PFSK-1 (cell line): ENCODE measurements around the gene ANK2.

Source experiments
- FOXP2 ChIP-seq: optimal IDR thresholded peaks from 2 replicates; pipeline ENCODE3; 2011; ENCODE audit warnings: borderline replicate concordance, control low read depth, inconsistent platforms; ENCODE audit not compliant: insufficient read depth; ENCODE audit errors: extremely low read length, extremely low read depth
- POLR2AphosphoS5 ChIP-seq: IDR thresholded peaks from 2 replicates; pipeline ENCODE4 v1.6.1; 2012; ENCODE audit warnings: low read depth, mild to moderate bottlenecking, control low read depth, low read length, moderate library complexity
- SIN3A ChIP-seq: IDR thresholded peaks from 2 replicates; pipeline ENCODE4 v1.6.1; 2012; ENCODE audit warnings: mild to moderate bottlenecking, low read length, moderate library complexity, borderline replicate concordance; ENCODE audit not compliant: insufficient read depth
- TAF1 ChIP-seq: IDR thresholded peaks from 2 replicates; pipeline ENCODE4 v1.6.1; 2012; ENCODE audit warnings: low read length, control low read depth, borderline replicate concordance; ENCODE audit not compliant: insufficient read depth
- TF ChIP-seq, protein P1 (sequence below), 2 experiments: IDR thresholded peaks; 2 replicates each; pipeline versions ENCODE4 v1.6.1 to v1.8.0; 2011 to 2012; ENCODE audit warnings: low read depth in 2 of 2, low read length in 2 of 2, control low read depth in 1 of 2, inconsistent platforms in 1 of 2, mild to moderate bottlenecking in 1 of 2, moderate library complexity in 1 of 2; ENCODE audit not compliant: insufficient read depth in 1 of 2

ANK2 gene

DNA sequence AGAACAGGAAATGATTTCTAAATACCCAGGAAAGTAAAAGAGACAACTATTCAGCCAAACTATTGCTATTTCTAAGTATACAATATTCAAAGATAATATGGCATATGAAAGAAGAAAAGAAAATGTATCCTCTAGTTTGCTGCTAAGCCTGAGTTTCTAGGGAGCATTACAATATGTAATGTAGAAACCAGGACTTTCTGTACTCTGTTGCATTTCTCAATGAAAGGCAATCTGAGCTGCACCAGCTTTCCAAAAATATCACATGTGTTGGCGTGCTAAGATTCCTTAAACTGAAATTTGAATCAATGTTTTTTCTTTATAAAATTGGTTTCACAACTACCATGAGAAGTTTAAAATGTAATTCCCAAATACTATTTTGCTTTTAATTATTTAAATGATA is 129.6 kb downstream of the ANK2 start:
- TF ChIP-seq SIN3A (no peak), TAF1 (no peak), FOXP2 (no peak), POLR2AphosphoS5 (no peak)
- TF ChIP-seq, protein P1, sequence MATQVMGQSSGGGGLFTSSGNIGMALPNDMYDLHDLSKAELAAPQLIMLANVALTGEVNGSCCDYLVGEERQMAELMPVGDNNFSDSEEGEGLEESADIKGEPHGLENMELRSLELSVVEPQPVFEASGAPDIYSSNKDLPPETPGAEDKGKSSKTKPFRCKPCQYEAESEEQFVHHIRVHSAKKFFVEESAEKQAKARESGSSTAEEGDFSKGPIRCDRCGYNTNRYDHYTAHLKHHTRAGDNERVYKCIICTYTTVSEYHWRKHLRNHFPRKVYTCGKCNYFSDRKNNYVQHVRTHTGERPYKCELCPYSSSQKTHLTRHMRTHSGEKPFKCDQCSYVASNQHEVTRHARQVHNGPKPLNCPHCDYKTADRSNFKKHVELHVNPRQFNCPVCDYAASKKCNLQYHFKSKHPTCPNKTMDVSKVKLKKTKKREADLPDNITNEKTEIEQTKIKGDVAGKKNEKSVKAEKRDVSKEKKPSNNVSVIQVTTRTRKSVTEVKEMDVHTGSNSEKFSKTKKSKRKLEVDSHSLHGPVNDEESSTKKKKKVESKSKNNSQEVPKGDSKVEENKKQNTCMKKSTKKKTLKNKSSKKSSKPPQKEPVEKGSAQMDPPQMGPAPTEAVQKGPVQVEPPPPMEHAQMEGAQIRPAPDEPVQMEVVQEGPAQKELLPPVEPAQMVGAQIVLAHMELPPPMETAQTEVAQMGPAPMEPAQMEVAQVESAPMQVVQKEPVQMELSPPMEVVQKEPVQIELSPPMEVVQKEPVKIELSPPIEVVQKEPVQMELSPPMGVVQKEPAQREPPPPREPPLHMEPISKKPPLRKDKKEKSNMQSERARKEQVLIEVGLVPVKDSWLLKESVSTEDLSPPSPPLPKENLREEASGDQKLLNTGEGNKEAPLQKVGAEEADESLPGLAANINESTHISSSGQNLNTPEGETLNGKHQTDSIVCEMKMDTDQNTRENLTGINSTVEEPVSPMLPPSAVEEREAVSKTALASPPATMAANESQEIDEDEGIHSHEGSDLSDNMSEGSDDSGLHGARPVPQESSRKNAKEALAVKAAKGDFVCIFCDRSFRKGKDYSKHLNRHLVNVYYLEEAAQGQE (IDR thresholded peaks at IDR 0.05; ENCODE audit: insufficient read depth in 1 of 2, low read depth in 2 of 2, low read length in 2 of 2) = no peak

DNA sequence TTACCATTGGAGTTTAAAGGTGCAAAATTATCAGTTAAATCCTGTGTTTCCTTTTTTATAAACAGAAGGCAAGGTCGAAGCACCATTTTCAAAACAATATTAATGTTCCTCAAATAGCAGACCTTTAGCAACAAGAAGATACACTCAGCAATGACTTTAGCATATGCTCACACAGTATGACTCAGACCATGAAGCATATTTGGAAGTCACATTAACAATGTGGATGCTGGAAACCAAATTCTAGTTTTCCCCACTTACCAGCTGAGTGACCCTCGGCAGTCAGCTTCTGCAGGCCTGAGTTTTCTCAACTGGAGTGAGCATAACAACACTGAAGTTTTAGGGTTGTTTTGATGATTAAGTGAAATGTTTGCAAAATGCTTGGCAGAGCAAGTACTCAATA is 130.5 kb downstream of the ANK2 start:
- TF ChIP-seq POLR2AphosphoS5 (no peak), FOXP2 (no peak), SIN3A (no peak)
- TF ChIP-seq, protein P1 (IDR thresholded peaks at IDR 0.05; ENCODE audit: insufficient read depth in 1 of 2, low read depth in 2 of 2, low read length in 2 of 2) = no peak

DNA sequence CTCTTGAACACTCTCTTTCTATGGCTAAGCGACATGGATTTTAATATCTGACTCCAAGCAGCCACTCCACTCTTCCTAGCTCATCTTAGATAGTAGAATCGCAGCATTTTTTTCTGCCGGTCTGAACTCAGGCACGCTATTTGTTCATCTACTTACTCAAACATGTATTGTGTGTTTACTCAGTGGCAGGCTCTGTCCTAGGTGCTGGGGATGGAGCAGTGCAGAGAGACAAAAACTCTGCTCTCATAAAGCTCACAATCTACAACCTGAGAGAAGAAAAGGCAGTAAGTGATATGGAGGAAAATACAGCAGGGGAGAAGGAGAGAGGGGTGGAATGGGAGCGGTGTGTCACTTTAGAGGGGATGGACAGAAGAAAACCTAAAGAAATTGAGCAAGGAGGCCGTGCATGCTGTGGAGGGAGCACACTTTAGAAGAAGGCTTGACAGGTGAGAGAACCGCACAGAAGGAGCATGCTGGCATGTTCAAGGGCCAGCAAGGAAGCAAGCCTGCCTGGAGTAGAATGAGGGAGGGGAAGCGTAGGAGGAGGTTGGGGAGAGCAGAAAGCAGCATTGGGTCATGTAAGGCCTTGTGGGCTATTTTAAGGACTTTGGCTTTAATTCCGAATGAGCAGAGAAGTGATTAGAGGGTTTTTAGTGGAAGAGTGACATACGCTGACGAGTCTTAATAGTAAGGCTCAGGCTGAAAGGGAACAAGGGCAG is 132.0 kb downstream of the ANK2 start:
- TF ChIP-seq, protein P1 (IDR thresholded peaks at IDR 0.05; ENCODE audit: insufficient read depth in 1 of 2, low read depth in 2 of 2, low read length in 2 of 2) = peak in 1 of 2 experiments; percentile 72; a peak in 2 of 4 replicates
- no peak for TF ChIP-seq FOXP2

DNA sequence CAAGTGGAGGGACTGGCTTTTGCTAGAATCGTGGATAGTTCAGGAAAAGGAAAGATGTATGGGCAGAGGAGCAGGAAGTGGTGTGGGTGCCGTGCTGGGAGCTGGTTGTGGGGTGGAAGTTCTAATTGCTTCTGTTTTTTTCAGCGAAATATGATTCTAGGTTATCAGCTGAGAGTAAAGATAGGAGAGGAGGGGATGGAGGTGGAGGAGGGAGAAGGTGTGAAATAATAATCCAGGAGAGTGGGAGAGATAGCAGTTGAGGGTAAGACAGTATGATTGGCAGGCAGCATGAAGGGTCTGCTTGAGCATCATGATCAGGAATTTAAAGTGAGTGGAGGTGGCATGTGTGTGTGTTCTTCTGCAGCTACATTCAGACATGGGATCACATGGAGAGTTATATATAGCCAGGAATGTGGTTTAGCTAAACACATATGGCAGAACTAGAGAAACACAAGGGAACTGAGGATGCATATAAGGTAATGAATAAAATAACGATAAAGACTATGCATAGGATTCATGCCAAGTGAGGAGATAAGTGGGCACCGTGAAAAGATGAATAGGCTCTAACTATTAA is 133.7 kb downstream of the ANK2 start:
- no peak for TF ChIP-seq POLR2AphosphoS5
- TF ChIP-seq, protein P1 (IDR thresholded peaks at IDR 0.05; ENCODE audit: insufficient read depth in 1 of 2, low read depth in 2 of 2, low read length in 2 of 2) = no peak

DNA sequence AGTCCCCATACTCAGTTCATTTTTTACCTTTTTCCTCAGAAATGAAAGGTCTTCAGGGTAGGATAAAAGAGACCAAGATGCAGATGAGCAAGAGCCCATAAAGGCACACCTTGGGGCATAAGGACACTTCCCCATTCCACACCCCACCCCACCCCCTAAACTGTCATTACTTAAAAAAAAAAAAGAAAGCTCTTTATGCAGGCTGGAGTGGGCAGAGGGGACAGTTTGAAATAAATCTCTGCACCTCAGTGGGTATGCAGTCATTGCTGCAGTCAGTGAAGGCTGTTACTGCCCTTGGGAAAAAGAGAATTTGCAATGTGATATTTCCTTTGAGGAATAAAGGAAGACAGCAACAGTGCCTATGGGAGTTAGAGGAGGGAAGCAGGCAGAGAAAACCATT is 137.5 kb downstream of the ANK2 start:
- TF ChIP-seq POLR2AphosphoS5 (no peak), FOXP2 (no peak), TAF1 (no peak), SIN3A (no peak)
- TF ChIP-seq, protein P1 (IDR thresholded peaks at IDR 0.05; ENCODE audit: insufficient read depth in 1 of 2, low read depth in 2 of 2, low read length in 2 of 2) = no peak
